Daoy (cell line): ENCODE results near the gene NXPH2. TPM values are rescaled to one million over a fixed set of nuclear protein-coding genes. Genes with fewer than 3 reads are reported as not detected.

Source experiments
- DNase-seq: peaks from one replicate; pipeline ENCODE4 v3.0.0-alpha.2; 2015; ENCODE audit warnings: low read depth
- total RNA-seq: library from RNA; depleted of rRNA; stranded (reverse); fragments of >200 nt; shearing (Covaris generic); gene quantifications from 2 replicates; pipeline ENCODE4 v1.2.3, GENCODE V29; 2014

Gene NXPH2
- total RNA-seq, 1 experiment from 2014 or later: 1.4 TPM

- DNase-seq: no peak
These were observed 142.5 kb downstream of the NXPH2 start for GRCh38 chr2:138637686-138638085.

GRCh38 chr2:138637061-138637460 is 143.1 kb downstream of the NXPH2 start:
- no peak for DNase-seq

GRCh38 chr2:138633049-138633448 is 147.1 kb downstream of the NXPH2 start:
- no peak for DNase-seq

- no peak for DNase-seq
These were observed 148.0 kb downstream of the NXPH2 start for GRCh38 chr2:138632066-138632620.

GRCh38 chr2:138630164-138630563 is 150.0 kb downstream of the NXPH2 start:
- DNase-seq: no peak

GRCh38 chr2:138626148-138626547 is 154.0 kb downstream of the NXPH2 start:
- no peak for DNase-seq

- DNase-seq: no peak
These were observed 157.6 kb downstream of the NXPH2 start for GRCh38 chr2:138622613-138623012.

GRCh38 chr2:138621139-138621538 is 159.1 kb downstream of the NXPH2 start:
- DNase-seq: no peak

GRCh38 chr2:138620431-138620830 is 159.8 kb downstream of the NXPH2 start:
- no peak for DNase-seq
